Measurements from ENCODE around the gene ZIC3.
"Not testable (repeated sequence)": the region's sequence is repeated elsewhere in the genome, so short reads cannot be mapped to it uniquely, and the experiment has no call there.

Gene ZIC3

GRCh38 chrX:137565921-137566745, at the start of gene ZIC3:
TSS of gene ZIC3 (plus strand) at chrX:137566127. CDS start at chrX:137566692, 565 bp downstream.
- no peak for DNase-seq

GRCh38 chrX:137519459-137519858, 46.5 kb upstream of the ZIC3 start:
- DNase-seq: no peak

GRCh38 chrX:137545711-137546651, 19.9 kb upstream of the ZIC3 start:
- no peak for DNase-seq

GRCh38 chrX:137547291-137547690, 18.6 kb upstream of the ZIC3 start:
- no peak for DNase-seq

- no peak for DNase-seq
Observed at GRCh38 chrX:137548261-137548660, 17.7 kb upstream of the ZIC3 start.

GRCh38 chrX:137549073-137549472, 16.9 kb upstream of the ZIC3 start:
- no peak for DNase-seq

GRCh38 chrX:137549851-137550664, 15.9 kb upstream of the ZIC3 start:
- no peak for DNase-seq

- DNase-seq: no peak
Observed at GRCh38 chrX:137550665-137551261, 15.2 kb upstream of the ZIC3 start.

GRCh38 chrX:137552098-137552497, 13.8 kb upstream of the ZIC3 start:
- not testable (repeated sequence) for DNase-seq

- DNase-seq: no peak
Observed at GRCh38 chrX:137562096-137562495, 3.8 kb upstream of the ZIC3 start.

GRCh38 chrX:137563681-137564651, 2.0 kb upstream of the ZIC3 start:
- DNase-seq: no peak

GRCh38 chrX:137565318-137565904, 516 bp upstream of the ZIC3 start:
- no peak for DNase-seq

- no peak for DNase-seq
Observed at GRCh38 chrX:137566746-137567679, 1.1 kb downstream of the ZIC3 start.

GRCh38 chrX:137567682-137568232, 1.8 kb downstream of the ZIC3 start:
- DNase-seq: no peak

- DNase-seq: no peak
Observed at GRCh38 chrX:137568741-137569469, 3.0 kb downstream of the ZIC3 start.

GRCh38 chrX:137569470-137569891, 3.6 kb downstream of the ZIC3 start:
- no peak for DNase-seq

GRCh38 chrX:137573324-137574101, 7.6 kb downstream of the ZIC3 start:
- no peak for DNase-seq

Data from NCI-H226 (cell line).